ENCODE measurements around the gene ALDH1L1.

ALDH1L1 gene

DNA sequence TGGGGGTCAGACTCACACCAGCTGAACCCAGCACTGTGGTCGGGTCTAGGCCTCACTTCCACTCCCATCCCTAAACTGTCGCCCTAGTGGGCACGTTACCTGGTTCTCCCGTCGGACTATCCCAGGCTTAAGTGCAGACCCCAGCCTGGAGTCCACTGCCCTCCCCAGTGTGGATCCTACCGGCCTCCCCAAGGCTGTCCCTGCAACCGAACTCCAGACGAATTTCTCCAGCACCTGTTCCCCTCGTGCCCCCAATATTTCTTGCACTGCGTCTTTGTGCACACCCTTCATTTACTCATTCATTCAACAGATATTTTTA lies 122.9 kb downstream of the ALDH1L1 start:
- no peak for TF ChIP-seq ESRRG (CRISPR knock-in tag; IDR thresholded peaks at IDR 0.05)
- TF ChIP-seq PPARA (CRISPR knock-in tag; IDR thresholded peaks at IDR 0.05; ENCODE audit: borderline replicate concordance): no peak
- no peak for TF ChIP-seq ZNF70 (CRISPR knock-in tag; IDR thresholded peaks at IDR 0.05)
- TF ChIP-seq, protein P1, sequence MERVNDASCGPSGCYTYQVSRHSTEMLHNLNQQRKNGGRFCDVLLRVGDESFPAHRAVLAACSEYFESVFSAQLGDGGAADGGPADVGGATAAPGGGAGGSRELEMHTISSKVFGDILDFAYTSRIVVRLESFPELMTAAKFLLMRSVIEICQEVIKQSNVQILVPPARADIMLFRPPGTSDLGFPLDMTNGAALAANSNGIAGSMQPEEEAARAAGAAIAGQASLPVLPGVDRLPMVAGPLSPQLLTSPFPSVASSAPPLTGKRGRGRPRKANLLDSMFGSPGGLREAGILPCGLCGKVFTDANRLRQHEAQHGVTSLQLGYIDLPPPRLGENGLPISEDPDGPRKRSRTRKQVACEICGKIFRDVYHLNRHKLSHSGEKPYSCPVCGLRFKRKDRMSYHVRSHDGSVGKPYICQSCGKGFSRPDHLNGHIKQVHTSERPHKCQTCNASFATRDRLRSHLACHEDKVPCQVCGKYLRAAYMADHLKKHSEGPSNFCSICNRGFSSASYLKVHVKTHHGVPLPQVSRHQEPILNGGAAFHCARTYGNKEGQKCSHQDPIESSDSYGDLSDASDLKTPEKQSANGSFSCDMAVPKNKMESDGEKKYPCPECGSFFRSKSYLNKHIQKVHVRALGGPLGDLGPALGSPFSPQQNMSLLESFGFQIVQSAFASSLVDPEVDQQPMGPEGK (CRISPR knock-in tag; IDR thresholded peaks at IDR 0.05; ENCODE audit: borderline replicate concordance): no peak
- TF ChIP-seq RARB (CRISPR knock-in tag; IDR thresholded peaks at IDR 0.05): no peak
- no peak for TF ChIP-seq BACH2 (CRISPR knock-in tag; IDR thresholded peaks at IDR 0.05; ENCODE audit: borderline replicate concordance)
- no peak for TF ChIP-seq ZFP3 (CRISPR knock-in tag; IDR thresholded peaks at IDR 0.05)
- TF ChIP-seq ZFP30 (CRISPR knock-in tag; IDR thresholded peaks at IDR 0.05): no peak
- no peak for TF ChIP-seq TCF4 (CRISPR knock-in tag; IDR thresholded peaks at IDR 0.05; ENCODE audit: borderline replicate concordance)
- no peak for ATAC-seq

DNA sequence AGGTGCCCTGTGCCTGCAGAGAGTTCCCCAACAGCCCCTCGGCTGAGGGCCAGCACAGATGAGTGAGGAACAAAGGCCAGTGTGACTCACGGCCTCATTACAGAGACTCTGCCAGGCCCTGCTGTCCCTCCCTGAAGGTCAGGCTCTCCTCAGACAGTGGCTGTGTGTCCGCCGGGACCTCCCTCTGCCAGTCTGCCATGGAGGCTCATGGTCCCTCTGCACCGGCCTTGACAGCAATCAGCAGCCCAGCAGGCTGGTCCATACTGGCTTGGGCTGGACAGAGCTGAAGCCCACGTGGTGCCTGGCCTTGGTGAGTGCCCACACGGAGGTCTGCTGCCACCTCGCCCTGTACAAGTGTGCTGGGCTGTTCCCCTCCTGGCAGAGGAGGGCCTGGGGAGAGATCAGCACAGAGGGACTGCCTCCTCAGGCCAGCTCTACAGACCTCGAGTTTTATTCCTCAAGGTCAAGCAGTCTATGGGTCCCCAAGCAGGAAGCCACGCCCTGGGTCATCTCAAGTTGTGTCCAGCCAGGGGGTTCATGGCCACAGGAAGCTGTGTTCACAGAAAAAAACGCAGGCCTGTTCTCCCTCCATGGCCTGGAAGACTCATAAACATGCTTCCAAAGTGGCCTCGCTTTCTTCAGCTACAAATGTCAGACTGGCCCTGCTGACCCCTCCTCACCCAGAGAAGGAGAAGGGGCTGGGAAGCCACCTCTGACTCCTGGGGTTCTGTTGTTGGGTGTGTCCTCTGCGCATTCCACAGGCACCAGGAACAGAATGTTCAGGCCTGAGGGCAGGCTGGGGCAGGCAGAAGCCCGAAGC lies 123.5 kb downstream of the ALDH1L1 start:
- ATAC-seq: no peak

DNA sequence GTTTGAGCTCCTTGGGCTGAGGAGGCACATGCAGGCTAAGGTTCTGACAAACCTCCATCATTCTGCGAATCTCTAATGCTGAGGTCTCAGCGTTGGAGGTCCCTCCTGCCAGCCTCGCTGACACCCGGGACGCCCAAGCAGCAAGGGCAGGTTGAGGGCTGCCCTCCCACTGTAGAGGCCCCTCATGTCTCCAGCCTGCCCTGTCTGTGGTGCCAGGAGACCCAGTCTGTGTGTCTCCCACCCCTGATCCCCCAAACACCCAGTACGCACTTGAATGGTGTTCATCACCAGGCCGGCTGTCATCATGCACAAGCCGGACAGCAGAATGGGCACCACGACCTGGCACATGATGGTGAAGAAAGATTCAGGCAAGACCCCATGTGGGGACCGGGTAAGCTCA lies 124.3 kb downstream of the ALDH1L1 start:
- ATAC-seq: no peak
- TF ChIP-seq PPARA (CRISPR knock-in tag; IDR thresholded peaks at IDR 0.05; ENCODE audit: borderline replicate concordance) (no peak), ARNTL (CRISPR knock-in tag; IDR thresholded peaks at IDR 0.05; ENCODE audit: borderline replicate concordance, low read depth) (no peak), ISL1 (CRISPR knock-in tag; IDR thresholded peaks at IDR 0.05) (no peak)
- TF ChIP-seq, protein P2, sequence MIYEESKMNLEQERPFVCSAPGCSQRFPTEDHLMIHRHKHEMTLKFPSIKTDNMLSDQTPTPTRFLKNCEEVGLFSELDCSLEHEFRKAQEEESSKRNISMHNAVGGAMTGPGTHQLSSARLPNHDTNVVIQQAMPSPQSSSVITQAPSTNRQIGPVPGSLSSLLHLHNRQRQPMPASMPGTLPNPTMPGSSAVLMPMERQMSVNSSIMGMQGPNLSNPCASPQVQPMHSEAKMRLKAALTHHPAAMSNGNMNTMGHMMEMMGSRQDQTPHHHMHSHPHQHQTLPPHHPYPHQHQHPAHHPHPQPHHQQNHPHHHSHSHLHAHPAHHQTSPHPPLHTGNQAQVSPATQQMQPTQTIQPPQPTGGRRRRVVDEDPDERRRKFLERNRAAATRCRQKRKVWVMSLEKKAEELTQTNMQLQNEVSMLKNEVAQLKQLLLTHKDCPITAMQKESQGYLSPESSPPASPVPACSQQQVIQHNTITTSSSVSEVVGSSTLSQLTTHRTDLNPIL (CRISPR knock-in tag; IDR thresholded peaks at IDR 0.05; ENCODE audit: low read depth): no peak
- TF ChIP-seq, protein P3, sequence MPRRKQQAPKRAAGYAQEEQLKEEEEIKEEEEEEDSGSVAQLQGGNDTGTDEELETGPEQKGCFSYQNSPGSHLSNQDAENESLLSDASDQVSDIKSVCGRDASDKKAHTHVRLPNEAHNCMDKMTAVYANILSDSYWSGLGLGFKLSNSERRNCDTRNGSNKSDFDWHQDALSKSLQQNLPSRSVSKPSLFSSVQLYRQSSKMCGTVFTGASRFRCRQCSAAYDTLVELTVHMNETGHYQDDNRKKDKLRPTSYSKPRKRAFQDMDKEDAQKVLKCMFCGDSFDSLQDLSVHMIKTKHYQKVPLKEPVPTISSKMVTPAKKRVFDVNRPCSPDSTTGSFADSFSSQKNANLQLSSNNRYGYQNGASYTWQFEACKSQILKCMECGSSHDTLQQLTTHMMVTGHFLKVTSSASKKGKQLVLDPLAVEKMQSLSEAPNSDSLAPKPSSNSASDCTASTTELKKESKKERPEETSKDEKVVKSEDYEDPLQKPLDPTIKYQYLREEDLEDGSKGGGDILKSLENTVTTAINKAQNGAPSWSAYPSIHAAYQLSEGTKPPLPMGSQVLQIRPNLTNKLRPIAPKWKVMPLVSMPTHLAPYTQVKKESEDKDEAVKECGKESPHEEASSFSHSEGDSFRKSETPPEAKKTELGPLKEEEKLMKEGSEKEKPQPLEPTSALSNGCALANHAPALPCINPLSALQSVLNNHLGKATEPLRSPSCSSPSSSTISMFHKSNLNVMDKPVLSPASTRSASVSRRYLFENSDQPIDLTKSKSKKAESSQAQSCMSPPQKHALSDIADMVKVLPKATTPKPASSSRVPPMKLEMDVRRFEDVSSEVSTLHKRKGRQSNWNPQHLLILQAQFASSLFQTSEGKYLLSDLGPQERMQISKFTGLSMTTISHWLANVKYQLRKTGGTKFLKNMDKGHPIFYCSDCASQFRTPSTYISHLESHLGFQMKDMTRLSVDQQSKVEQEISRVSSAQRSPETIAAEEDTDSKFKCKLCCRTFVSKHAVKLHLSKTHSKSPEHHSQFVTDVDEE (CRISPR knock-in tag; IDR thresholded peaks at IDR 0.05): no peak

More for the DNA sequence above, 123.5 kb downstream of the ALDH1L1 start:
- TF ChIP-seq ARNTL (CRISPR knock-in tag; IDR thresholded peaks at IDR 0.05; ENCODE audit: borderline replicate concordance, low read depth) (no peak), CSDC2 (CRISPR knock-in tag; IDR thresholded peaks at IDR 0.05) (no peak), PPARA (CRISPR knock-in tag; IDR thresholded peaks at IDR 0.05; ENCODE audit: borderline replicate concordance) (no peak), ISL1 (CRISPR knock-in tag; IDR thresholded peaks at IDR 0.05) (no peak)
- TF ChIP-seq, protein P1 (CRISPR knock-in tag; IDR thresholded peaks at IDR 0.05; ENCODE audit: borderline replicate concordance): no peak
- TF ChIP-seq, protein P4, sequence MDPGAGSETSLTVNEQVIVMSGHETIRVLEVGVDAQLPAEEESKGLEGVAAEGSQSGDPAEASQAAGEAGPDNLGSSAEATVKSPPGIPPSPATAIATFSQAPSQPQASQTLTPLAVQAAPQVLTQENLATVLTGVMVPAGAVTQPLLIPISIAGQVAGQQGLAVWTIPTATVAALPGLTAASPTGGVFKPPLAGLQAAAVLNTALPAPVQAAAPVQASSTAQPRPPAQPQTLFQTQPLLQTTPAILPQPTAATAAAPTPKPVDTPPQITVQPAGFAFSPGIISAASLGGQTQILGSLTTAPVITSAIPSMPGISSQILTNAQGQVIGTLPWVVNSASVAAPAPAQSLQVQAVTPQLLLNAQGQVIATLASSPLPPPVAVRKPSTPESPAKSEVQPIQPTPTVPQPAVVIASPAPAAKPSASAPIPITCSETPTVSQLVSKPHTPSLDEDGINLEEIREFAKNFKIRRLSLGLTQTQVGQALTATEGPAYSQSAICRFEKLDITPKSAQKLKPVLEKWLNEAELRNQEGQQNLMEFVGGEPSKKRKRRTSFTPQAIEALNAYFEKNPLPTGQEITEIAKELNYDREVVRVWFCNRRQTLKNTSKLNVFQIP (CRISPR knock-in tag; IDR thresholded peaks at IDR 0.05; ENCODE audit: borderline replicate concordance, low read depth): no peak

DNA sequence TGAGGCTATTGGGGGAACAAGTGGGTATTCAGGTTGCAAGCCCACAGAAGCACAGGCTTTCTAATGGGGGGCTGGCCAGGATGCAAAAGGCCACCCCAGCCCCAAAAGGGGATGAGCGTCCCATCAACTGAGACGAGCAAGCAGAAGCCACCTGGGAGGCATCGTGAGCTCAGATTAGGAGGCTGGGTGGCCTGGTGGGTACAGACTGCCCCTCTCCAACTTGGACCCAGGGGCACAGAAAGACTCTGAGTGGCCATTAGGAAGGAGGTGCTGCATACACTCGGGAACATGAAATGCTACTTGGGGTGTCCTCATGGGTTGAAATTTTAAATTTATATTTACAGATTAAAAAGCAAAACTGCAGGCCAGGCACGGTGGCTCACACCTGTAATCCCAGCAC lies 125.5 kb downstream of the ALDH1L1 start:
- ATAC-seq: no peak
- TF ChIP-seq BACH2 (CRISPR knock-in tag; IDR thresholded peaks at IDR 0.05; ENCODE audit: borderline replicate concordance): no peak
- no peak for TF ChIP-seq PPARA (CRISPR knock-in tag; IDR thresholded peaks at IDR 0.05; ENCODE audit: borderline replicate concordance)
- TF ChIP-seq TOX (CRISPR knock-in tag; IDR thresholded peaks at IDR 0.05; ENCODE audit: borderline replicate concordance): no peak
- TF ChIP-seq ZNF565 (CRISPR knock-in tag; conservative IDR thresholded peaks at IDR 0.05; ENCODE audit: low read depth): no peak
- TF ChIP-seq, protein P3 (CRISPR knock-in tag; IDR thresholded peaks at IDR 0.05): no peak
- TF ChIP-seq, protein P4 (CRISPR knock-in tag; IDR thresholded peaks at IDR 0.05; ENCODE audit: borderline replicate concordance, low read depth): no peak
- TF ChIP-seq SNAI2 (CRISPR knock-in tag; IDR thresholded peaks at IDR 0.05): no peak
- TF ChIP-seq ESRRG (CRISPR knock-in tag; IDR thresholded peaks at IDR 0.05): no peak
- no peak for TF ChIP-seq TCF4 (CRISPR knock-in tag; IDR thresholded peaks at IDR 0.05; ENCODE audit: borderline replicate concordance)
- no peak for TF ChIP-seq ISL1 (CRISPR knock-in tag; IDR thresholded peaks at IDR 0.05)

Data from SK-N-SH treated with all-trans-retinoic acid at 6 μM for 48 hours (cell line).